Common myeloid progenitor, CD34-positive (primary cell): Measurements from ENCODE around the gene CDH13.

Experiments
- CTCF ChIA-PET: fragments of 350-600 bp; sonication (Branson Sonifier 250); formaldehyde crosslinking; loops from one replicate; lab custom pipeline; 2021; ENCODE audit warnings: antibody characterized with exemption; lab: Charles Lee
- POLR2A ChIA-PET: fragments of 350-600 bp; sonication (Branson Sonifier 250); formaldehyde crosslinking; loops from one replicate; lab custom pipeline; 2021; ENCODE audit warnings: antibody characterized with exemption; lab: Charles Lee
- DNase-seq, 3 donors: peaks; one replicate each; pipeline versions ENCODE4 v3.0.0 to v3.0.0-alpha.2; 2013
- H3K27ac ChIP-seq, 2 experiments: 1 replicate in 1 of 2; 2 replicates in 1 of 2; pipeline ENCODE4 v1.7.0; 2013; ENCODE audit warnings: inconsistent platforms in 2 of 2, low read length in 2 of 2, mild to moderate bottlenecking in 2 of 2, low read depth in 1 of 2, moderate library complexity in 1 of 2; ENCODE audit not compliant: severe bottlenecking in 2 of 2, insufficient read depth in 1 of 2, poor library complexity in 1 of 2
- H3K27me3 ChIP-seq, 5 experiments: replicated peaks in 2 of 5; 1 replicate in 3 of 5; 2 replicates in 2 of 5; pipeline versions ENCODE4 v1.6.1 to v1.7.0; 2013; ENCODE audit warnings: low read length in 4 of 5, mild to moderate bottlenecking in 2 of 5, moderate library complexity in 2 of 5, inconsistent platforms in 1 of 5; ENCODE audit not compliant: insufficient read depth in 5 of 5, control insufficient read depth in 4 of 5
- H3K36me3 ChIP-seq, 4 experiments: 1 replicate in 2 of 4; 2 replicates in 2 of 4; pipeline versions ENCODE4 v1.6.1 to v1.7.0; 2013; ENCODE audit warnings: low read length in 3 of 4, control low read depth in 1 of 4, mild to moderate bottlenecking in 1 of 4; ENCODE audit not compliant: control insufficient read depth in 4 of 4, insufficient read depth in 4 of 4
- H3K4me1 ChIP-seq, 4 experiments: 1 replicate in 3 of 4; 2 replicates in 1 of 4; pipeline versions ENCODE4 v1.6.1 to v1.7.1; 2013; ENCODE audit warnings: low read length in 3 of 4, mild to moderate bottlenecking in 3 of 4, control low read depth in 1 of 4, inconsistent platforms in 1 of 4, moderate library complexity in 1 of 4; ENCODE audit not compliant: control insufficient read depth in 4 of 4, insufficient read depth in 4 of 4; ENCODE audit errors: control extremely low read depth in 1 of 4
- H3K4me3 ChIP-seq, 7 experiments: 1 replicate in 4 of 7; 2 replicates in 3 of 7; pipeline versions ENCODE4 v1.5.1 to v1.7.0; 2013; ENCODE audit warnings: mild to moderate bottlenecking in 7 of 7, low read length in 6 of 7, moderate library complexity in 6 of 7, inconsistent platforms in 2 of 7, low read depth in 2 of 7, control low read depth in 1 of 7; ENCODE audit not compliant: insufficient read depth in 4 of 7, control insufficient read depth in 1 of 7; ENCODE audit errors: extremely low read depth in 1 of 7
- H3K9me3 ChIP-seq, 5 experiments: 1 replicate in 4 of 5; 2 replicates in 1 of 5; pipeline versions ENCODE4 v1.6.1 to v1.7.1; 2013; ENCODE audit warnings: low read length in 4 of 5, mild to moderate bottlenecking in 2 of 5, inconsistent platforms in 1 of 5, low read depth in 1 of 5, moderate library complexity in 1 of 5; ENCODE audit not compliant: control insufficient read depth in 4 of 5, insufficient read depth in 2 of 5; ENCODE audit errors: control extremely low read depth in 1 of 5
- WGBS: methylation state at CpG from one replicate; pipeline ENCODE4 v1.1.5; 2013; ENCODE audit not compliant: insufficient coverage; 5-methylcytosine and 5-hydroxymethylcytosine counted together

The CDH13 gene

DNA sequence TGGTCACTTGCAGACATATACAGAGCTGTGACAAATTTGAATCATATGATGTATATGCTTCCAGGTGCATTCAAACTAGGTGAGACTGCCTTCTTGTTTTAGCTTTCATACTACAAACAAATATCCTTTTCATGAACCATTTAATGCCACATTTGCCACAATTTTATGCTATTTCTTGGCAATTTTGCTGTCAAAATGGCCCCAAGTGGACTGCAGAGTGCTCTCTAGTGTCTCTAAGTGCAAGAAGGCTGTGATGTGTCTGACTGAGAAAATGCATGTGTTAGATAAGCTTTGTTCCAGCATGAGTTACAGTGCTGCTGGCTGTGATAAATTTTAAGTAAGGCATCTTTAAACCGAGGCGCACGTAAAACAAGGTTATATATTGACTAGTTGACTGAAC is 38.3 kb downstream of the CDH13 start:
- POLR2A ChIA-PET: no interaction called here
- Histone ChIP-seq H3K9me3 (no peaks in the 10 kb centered on the region), H3K36me3 (no peaks in the 10 kb centered on the region), H3K27ac (no peak overlapping the region), H3K27me3 (peaks cover 0 to 12% (median 0%) of the 10 kb centered on the region in 5 experiments), H3K4me3 (no peak overlapping the region), H3K4me1 (no peaks in the 10 kb centered on the region)
- CTCF ChIA-PET: no interaction called here
- WGBS: no CpG with 5 or more reads among the region's 3 CpGs
- DNase-seq: no peak

DNA sequence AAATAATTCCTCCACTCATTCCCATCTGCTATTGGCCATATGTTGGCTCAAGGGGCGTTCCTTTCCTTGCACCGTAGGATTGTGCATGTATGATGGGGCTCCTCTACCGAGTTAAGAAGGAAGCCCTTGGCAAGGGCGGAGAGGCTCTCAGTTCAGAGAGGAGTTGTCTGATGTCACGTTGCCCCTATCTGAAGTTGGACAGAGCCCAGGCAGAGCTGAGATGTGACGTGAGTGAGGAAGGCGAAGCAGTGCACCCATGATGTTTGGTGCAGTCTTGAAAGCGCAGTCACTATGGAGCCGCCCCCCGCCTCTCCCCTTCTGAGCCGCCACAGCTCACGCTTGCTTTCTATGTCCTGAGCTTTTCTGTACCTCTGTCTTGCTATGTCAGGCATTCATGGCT is 40.7 kb downstream of the CDH13 start:
- DNase-seq: no peak
- Histone ChIP-seq H3K27ac (no peak overlapping the region), H3K4me1 (no peaks in the 10 kb centered on the region), H3K36me3 (no peaks in the 10 kb centered on the region), H3K4me3 (no peak overlapping the region), H3K9me3 (no peaks in the 10 kb centered on the region), H3K27me3 (peaks cover 0 to 9% (median 0%) of the 10 kb centered on the region in 5 experiments)
- 85% methylated on average over 8 of the region's 12 CpGs for WGBS
- ChIA-PET CTCF (no interaction called here), POLR2A (no interaction called here)

DNA sequence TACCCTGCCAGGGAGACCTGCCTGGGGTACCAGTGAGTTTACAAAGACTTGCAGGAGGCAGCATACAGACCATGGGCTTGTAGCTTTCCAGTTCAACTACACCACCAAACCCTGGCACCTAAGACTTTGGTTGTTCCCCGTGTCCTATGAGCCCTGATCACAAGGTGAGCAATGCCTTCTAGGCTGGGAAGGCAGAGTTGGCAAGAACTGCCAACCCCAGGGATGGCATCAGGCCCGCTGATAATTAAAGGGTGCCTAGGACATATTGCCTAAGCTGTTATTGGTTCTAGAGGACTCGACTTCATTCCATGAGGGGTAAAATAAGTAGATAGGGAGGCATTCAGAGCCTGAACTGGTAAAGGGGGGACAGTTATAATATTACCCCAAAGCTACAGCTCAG is 41.3 kb downstream of the CDH13 start:
- no peaks in the 10 kb centered on the region for H3K36me3 ChIP-seq
- H3K27ac ChIP-seq: no peak overlapping the region
- 91% methylated on average over 3 of the region's 3 CpGs for WGBS
- H3K4me1 ChIP-seq: no peaks in the 10 kb centered on the region
- ChIA-PET POLR2A (no interaction called here), CTCF (no interaction called here)
- H3K27me3 ChIP-seq: peaks cover 0 to 8% (median 0%) of the 10 kb centered on the region in 5 experiments
- no peaks in the 10 kb centered on the region for H3K9me3 ChIP-seq
- DNase-seq: no peak
- H3K4me3 ChIP-seq: no peak overlapping the region

DNA sequence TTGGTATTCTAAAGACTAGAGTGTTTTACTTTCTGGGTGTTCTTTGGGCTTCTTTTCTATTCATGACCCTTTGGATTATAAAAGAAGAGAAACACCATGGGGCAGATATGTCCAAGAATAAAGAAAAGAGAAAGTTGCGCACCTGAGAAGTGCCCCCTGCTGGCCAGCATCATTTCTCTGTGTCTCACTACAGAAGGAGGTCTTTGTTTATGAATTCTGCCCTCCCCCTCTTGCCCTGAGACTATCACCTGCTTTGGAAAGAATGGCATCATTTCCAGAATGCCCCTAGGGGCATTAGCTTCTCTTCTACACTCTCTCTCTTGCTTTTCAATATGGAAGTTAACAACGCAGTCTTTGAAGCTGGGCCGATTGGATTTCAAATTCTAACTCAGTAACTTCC is 45.0 kb downstream of the CDH13 start:
- ChIA-PET CTCF (no interaction called here), POLR2A (no interaction called here)
- DNase-seq: no peak
- Histone ChIP-seq H3K27ac (no peak overlapping the region), H3K4me3 (no peak overlapping the region), H3K36me3 (no peaks in the 10 kb centered on the region), H3K4me1 (no peaks in the 10 kb centered on the region), H3K27me3 (peaks cover 0 to 7% (median 0%) of the 10 kb centered on the region in 5 experiments), H3K9me3 (no peaks in the 10 kb centered on the region)
- WGBS: 100% methylated on average over 1 of the region's 3 CpGs

DNA sequence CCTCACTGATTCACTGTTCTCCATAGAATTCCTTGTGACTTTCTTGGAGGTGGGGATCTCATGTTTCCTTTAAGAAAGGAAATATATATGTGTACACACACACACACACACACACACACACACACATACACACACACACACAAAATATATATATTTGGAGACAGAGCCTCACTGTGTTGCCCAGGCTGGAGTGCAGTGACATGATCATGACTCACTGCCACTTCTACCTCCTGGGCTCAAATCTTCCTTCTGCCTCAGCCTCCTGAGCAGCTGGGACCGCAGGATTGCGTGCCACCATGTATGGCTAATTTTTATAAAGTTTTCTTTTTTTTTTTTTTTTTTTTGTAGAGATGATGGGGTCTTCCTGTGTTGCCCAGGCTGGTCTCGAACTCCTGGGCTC is 45.9 kb downstream of the CDH13 start:
- ChIA-PET CTCF (no interaction called here), POLR2A (no interaction called here)
- DNase-seq: no peak
- Histone ChIP-seq H3K4me3 (no peak overlapping the region), H3K4me1 (no peaks in the 10 kb centered on the region), H3K36me3 (no peaks in the 10 kb centered on the region), H3K27ac (no peak overlapping the region), H3K27me3 (peaks cover 0 to 8% (median 0%) of the 10 kb centered on the region in 5 experiments), H3K9me3 (no peaks in the 10 kb centered on the region)
- WGBS: no CpG with 5 or more reads among the region's 3 CpGs

DNA sequence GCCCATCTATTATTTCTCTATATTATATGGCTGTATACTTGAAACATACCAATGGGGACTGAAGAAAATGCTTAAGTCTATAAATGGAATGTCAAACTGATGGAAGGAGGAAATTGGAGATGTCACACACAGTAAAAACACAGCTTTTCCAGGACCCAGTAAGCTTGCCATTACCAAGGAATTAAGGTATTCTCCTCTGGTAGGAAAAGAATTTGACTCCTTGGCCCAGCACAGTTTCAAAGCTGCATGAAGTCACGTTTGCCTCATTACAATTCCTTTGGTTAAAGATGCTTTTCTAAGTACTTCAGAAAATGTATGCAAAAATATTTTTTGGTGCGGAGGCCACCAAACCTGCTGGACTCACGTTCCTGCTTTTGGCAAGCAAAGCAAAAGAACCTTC is 48.5 kb downstream of the CDH13 start:
- CTCF ChIA-PET: no interaction called here
- H3K9me3 ChIP-seq: no peaks in the 10 kb centered on the region
- DNase-seq: no peak
- no peaks in the 10 kb centered on the region for H3K36me3 ChIP-seq
- WGBS: 90% methylated on average over 2 of the region's 3 CpGs
- peaks cover 0 to 6% (median 0%) of the 10 kb centered on the region in 5 experiments for H3K27me3 ChIP-seq
- no peak overlapping the region for H3K4me3 ChIP-seq
- no peak overlapping the region for H3K27ac ChIP-seq
- POLR2A ChIA-PET: no interaction called here
- H3K4me1 ChIP-seq: no peaks in the 10 kb centered on the region

DNA sequence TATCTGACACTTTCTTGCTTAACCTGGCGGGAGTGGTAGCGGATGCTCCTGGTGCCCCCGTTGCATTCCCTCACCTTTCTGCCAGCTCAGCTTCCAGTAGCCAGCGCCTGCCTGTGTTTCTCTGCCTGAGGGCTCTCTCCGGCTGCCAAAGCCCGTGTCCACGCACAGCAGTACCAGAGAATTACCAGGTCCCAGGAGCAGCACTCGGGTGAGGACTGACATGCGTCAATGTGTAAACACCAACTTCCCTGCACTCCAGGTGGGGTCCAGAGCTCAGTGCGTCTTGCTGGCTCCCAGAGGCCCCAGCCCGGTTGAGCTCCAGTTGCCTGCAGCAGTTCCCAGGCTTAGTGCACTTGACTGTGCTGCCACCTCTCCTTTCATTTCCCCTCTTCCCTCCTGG is 54.8 kb downstream of the CDH13 start:
- Histone ChIP-seq H3K27me3 (peaks cover 0 to 2% (median 0%) of the 10 kb centered on the region in 5 experiments), H3K27ac (no peak overlapping the region), H3K4me3 (no peak overlapping the region), H3K36me3 (no peaks in the 10 kb centered on the region), H3K4me1 (no peaks in the 10 kb centered on the region), H3K9me3 (peaks cover 0 to 1% (median 0%) of the 10 kb centered on the region in 5 experiments)
- ChIA-PET CTCF (no interaction called here), POLR2A (no interaction called here)
- no peak for DNase-seq
- 89% methylated on average over 11 of the region's 11 CpGs for WGBS
